Neural progenitor cell (in vitro differentiated cells): ENCODE measurements around the gene HOXD1. TPM values are rescaled to one million over a fixed set of nuclear protein-coding genes. Genes with fewer than 3 reads are reported as not detected.

ENCODE experiments used
- DNase-seq: peaks from one replicate; pipeline ENCODE4 v3.0.0-alpha.2; 2016; ENCODE audit warnings: low spot score
- H2AFZ ChIP-seq: fragments of 200-600 bp; sonication (generic); replicated peaks from 2 replicates; pipeline ENCODE4 v1.6.1; 2016; ENCODE audit warnings: antibody characterized with exemption
- H3F3A ChIP-seq: fragments of 200-600 bp; sonication (generic); 2 replicates; pipeline ENCODE4 v1.6.1; 2016; ENCODE audit warnings: antibody characterized with exemption, low read depth
- H3K27ac ChIP-seq: fragments of 200-600 bp; sonication (generic); 2 replicates; pipeline ENCODE4 v1.5.1; 2016; ENCODE audit warnings: mild to moderate bottlenecking
- H3K27me3 ChIP-seq: fragments of 200-600 bp; sonication (generic); 2 replicates; pipeline ENCODE4 v1.6.1; 2016; ENCODE audit warnings: mild to moderate bottlenecking, moderate library complexity
- H3K36me3 ChIP-seq: fragments of 200-600 bp; sonication (generic); 2 replicates; pipeline ENCODE4 v1.5.1; 2016
- H3K4me1 ChIP-seq: fragments of 200-600 bp; sonication (generic); 2 replicates; pipeline ENCODE4 v1.6.1; 2016; ENCODE audit warnings: mixed run types
- H3K4me2 ChIP-seq: fragments of 200-600 bp; sonication (generic); 2 replicates; pipeline ENCODE4 v1.6.1; 2016
- H3K4me3 ChIP-seq: fragments of 200-600 bp; sonication (generic); 2 replicates; pipeline ENCODE4 v1.5.1; 2016
- H3K79me2 ChIP-seq: fragments of 200-600 bp; sonication (generic); 2 replicates; pipeline ENCODE4 v1.6.1; 2016; ENCODE audit warnings: low read depth
- H3K9ac ChIP-seq: fragments of 200-600 bp; sonication (generic); 2 replicates; pipeline ENCODE4 v1.6.1; 2016
- H3K9me3 ChIP-seq: fragments of 200-600 bp; sonication (generic); 2 replicates; pipeline ENCODE4 v1.5.1; 2016; ENCODE audit warnings: low read depth
- H4K20me1 ChIP-seq: fragments of 200-600 bp; sonication (generic); 2 replicates; pipeline ENCODE4 v1.6.1; 2016; ENCODE audit warnings: low read depth
- H3K27ac Mint-ChIP-seq: 3 replicates; pipeline ENCODE4 v1.8.0; 2021; ENCODE audit warnings: mixed read lengths
- H3K27me3 Mint-ChIP-seq: 2 replicates; pipeline ENCODE4 v1.8.0; 2022; ENCODE audit warnings: low read depth, mild to moderate bottlenecking, inconsistent platforms, moderate library complexity, mixed read lengths; ENCODE audit not compliant: insufficient read depth
- H3K36me3 Mint-ChIP-seq: 3 replicates; pipeline ENCODE4 v1.8.0; 2021; ENCODE audit warnings: mixed read lengths
- H3K4me1 Mint-ChIP-seq: 3 replicates; pipeline ENCODE4 v1.8.0; 2021; ENCODE audit warnings: mixed read lengths
- H3K4me3 Mint-ChIP-seq: 3 replicates; pipeline ENCODE4 v1.8.0; 2021; ENCODE audit warnings: mild to moderate bottlenecking, moderate library complexity, mixed read lengths
- H3K9me3 Mint-ChIP-seq: 3 replicates; pipeline ENCODE4 v1.8.0; 2020; ENCODE audit warnings: mixed read lengths
- EZH2 ChIP-seq: fragments of 200-600 bp; sonication (generic); IDR thresholded peaks from 2 replicates; pipeline ENCODE4 v1.6.1; 2017; ENCODE audit warnings: antibody characterized with exemption, mild to moderate bottlenecking, moderate library complexity
- EZH2phosphoT487 ChIP-seq: fragments of 200-600 bp; sonication (generic); IDR thresholded peaks from 2 replicates; pipeline ENCODE4 v1.6.1; 2017; ENCODE audit warnings: antibody characterized with exemption
- total RNA-seq: library from RNA; depleted of rRNA; stranded (reverse); fragments of >200 nt; gene quantifications from 2 replicates; pipeline ENCODE4 v1.2.3, GENCODE V29; 2015; ENCODE audit warnings: low replicate concordance
- TF ChIP-seq, protein P1 (sequence below): fragments of 200-600 bp; sonication (generic); IDR thresholded peaks from 2 replicates; pipeline ENCODE4 v1.5.1; 2017; ENCODE audit warnings: antibody characterized with exemption, mild to moderate bottlenecking

HOXD1 gene
- total RNA-seq, 1 donor from 2014 or later = not detected

DNA sequence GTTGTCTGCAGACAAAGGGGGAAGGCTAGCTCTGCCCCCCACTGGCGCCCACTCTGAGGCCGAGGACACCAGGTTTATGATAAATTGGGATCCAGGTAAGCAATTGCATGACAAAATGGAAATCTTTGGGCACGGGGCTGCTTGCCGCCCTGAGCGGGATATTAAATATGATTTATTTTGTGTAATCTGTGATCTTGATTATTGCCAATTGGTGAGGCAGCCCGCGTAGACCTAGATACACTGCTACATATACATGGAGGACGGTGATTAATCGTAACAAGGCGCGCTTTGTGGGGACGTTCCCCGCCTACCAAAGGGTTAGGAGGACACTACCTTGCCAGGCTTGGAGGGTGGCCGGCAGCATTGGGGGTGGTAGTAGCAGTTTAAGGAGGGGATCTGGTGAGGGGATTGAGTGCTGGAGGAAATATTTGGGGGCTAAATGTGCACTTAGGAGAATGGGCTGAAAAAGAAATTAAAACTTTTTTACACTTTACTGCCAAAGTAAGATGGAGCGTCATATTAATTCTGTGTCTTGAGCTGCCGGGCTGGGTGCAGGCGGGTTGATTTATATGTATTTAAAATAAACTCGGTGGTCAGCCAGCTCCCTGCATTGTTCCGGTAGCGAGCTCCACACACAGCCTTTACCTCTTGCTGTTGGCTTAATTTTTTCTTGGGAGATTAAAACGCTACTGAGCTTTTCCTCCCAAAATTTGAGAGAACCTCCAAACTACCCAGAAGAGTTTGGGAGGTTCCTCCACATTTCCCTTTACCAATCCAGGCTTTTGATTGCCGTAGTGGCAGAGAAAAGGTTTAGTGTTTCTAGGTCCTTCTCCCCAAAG is 27.3 kb upstream of the HOXD1 start:
- Histone ChIP-seq H3K36me3 (no peaks in the 10 kb centered on the region), H3K4me1 (no peaks in the 10 kb centered on the region), H3K27ac (no peak overlapping the region), H3F3A (no peaks in the 10 kb centered on the region), H3K9ac (no peak overlapping the region), H3K27me3 (peaks cover 100% of the 10 kb centered on the region), H4K20me1 (peaks cover 99% of the 10 kb centered on the region), H2AFZ (no peak overlapping the region), H3K79me2 (no peaks in the 10 kb centered on the region), H3K4me3 (no peak overlapping the region), H3K4me2 (no peak overlapping the region), H3K9me3 (no peaks in the 10 kb centered on the region)
- no peak overlapping the region for H3K27ac Mint-ChIP-seq
- no peak for DNase-seq
- H3K9me3 Mint-ChIP-seq = peaks cover 11% of the 10 kb centered on the region
- peaks cover 90% of the 10 kb centered on the region for H3K27me3 Mint-ChIP-seq
- peaks cover 9% of the 10 kb centered on the region for H3K4me1 Mint-ChIP-seq
- no peak overlapping the region for H3K4me3 Mint-ChIP-seq
- TF ChIP-seq EZH2phosphoT487 (peak; percentile 36), EZH2 (no peak)
- H3K36me3 Mint-ChIP-seq = no peaks in the 10 kb centered on the region

DNA sequence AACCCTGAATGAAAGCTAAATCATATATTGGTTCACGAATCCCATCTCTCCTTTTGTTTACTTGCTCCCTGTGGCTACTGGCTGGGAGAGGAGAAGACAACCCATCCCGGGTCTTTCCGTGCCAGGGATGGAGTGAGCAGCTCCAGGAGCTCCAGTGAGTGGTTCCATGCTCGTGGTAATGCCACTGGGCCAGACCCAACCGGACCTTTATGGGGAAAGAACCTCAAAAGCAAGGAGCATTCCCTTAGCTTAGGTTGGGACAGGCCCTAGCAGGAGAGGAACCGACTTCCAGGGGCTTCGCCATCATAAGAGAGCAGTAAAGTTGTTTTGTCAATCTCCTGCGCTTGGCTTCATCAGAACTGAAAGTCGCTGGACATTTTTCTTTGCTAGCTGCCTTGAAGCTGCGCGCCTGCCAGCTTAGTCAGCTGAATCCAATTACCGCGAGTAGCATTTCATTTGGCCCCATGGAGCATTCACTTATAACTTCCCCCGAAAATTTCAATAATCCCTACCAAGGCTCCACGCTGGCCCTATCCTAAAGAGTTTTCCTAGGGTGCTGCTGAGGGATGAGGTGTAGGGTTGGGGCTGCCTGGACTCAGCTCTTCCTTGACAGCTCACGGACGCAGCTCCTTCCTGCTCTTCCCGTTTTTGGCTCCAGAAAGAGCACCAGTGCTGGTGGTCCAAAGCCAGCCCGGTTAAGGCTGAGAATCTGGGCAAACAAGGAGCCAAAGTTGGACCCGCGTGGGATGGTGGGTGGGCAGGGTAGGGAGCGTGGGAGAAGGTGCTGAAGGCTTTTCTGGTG is 26.4 kb upstream of the HOXD1 start:
- Histone ChIP-seq H3K4me2 (no peak overlapping the region), H3K9ac (no peak overlapping the region), H3K9me3 (no peaks in the 10 kb centered on the region), H3K27ac (no peak overlapping the region), H3K27me3 (peaks cover 100% of the 10 kb centered on the region), H2AFZ (no peak overlapping the region), H3K4me1 (no peaks in the 10 kb centered on the region), H4K20me1 (peaks cover 99% of the 10 kb centered on the region), H3F3A (no peaks in the 10 kb centered on the region), H3K4me3 (no peak overlapping the region), H3K36me3 (no peaks in the 10 kb centered on the region), H3K79me2 (no peaks in the 10 kb centered on the region)
- TF ChIP-seq EZH2 (peak; percentile 74), EZH2phosphoT487 (peak; percentile 13)
- TF ChIP-seq, protein P1, sequence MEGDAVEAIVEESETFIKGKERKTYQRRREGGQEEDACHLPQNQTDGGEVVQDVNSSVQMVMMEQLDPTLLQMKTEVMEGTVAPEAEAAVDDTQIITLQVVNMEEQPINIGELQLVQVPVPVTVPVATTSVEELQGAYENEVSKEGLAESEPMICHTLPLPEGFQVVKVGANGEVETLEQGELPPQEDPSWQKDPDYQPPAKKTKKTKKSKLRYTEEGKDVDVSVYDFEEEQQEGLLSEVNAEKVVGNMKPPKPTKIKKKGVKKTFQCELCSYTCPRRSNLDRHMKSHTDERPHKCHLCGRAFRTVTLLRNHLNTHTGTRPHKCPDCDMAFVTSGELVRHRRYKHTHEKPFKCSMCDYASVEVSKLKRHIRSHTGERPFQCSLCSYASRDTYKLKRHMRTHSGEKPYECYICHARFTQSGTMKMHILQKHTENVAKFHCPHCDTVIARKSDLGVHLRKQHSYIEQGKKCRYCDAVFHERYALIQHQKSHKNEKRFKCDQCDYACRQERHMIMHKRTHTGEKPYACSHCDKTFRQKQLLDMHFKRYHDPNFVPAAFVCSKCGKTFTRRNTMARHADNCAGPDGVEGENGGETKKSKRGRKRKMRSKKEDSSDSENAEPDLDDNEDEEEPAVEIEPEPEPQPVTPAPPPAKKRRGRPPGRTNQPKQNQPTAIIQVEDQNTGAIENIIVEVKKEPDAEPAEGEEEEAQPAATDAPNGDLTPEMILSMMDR = no peak
- peak; percentile 35 for DNase-seq
- Mint-ChIP-seq H3K27ac (no peak overlapping the region), H3K27me3 (peaks cover 92% of the 10 kb centered on the region), H3K4me3 (no peak overlapping the region), H3K4me1 (peaks cover 9% of the 10 kb centered on the region), H3K36me3 (no peaks in the 10 kb centered on the region), H3K9me3 (peaks cover 14% of the 10 kb centered on the region)

DNA sequence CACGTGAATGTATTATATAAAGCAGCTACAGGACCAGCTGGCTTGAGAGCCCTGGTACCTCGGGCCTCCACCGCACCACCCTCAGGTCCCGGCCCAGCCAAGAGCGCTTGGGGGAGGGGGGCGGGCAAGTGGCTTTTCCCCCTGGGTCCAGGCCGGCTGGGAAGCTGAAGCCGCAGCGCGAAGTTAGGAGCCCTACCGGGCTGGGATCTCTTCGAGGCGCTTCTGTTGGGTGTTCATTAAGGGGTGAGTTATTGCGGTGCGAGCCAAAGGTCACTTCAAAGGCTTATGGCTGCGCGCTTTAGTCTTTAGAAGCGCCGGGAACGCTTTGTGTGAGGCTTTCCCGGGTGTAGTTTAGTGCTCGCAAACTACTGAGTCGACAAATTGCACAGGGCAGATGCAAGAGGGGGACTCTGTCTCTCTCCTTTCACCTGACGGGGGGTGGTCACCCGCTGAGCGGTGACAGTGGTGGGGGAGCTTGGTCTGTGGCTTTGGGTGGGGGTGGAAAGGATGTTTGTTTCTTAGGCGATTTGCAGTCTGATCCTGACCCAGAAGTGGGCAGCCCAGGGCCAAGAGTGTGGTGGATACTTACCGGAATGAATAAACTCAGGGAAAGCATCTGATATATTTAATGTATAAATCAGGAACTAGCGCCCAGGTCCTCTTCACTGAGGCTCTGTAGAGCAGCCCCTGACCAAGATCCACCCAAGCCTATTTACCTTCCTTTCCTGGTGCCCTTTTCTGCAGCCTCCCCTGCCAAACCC is 25.4 kb upstream of the HOXD1 start:
- no peak overlapping the region for H3K4me3 ChIP-seq
- no peaks in the 10 kb centered on the region for H3K4me1 ChIP-seq
- H3K4me2 ChIP-seq = no peak overlapping the region
- H3K27me3 ChIP-seq = peaks cover 100% of the 10 kb centered on the region
- no peak overlapping the region for H2AFZ ChIP-seq
- H3K27ac Mint-ChIP-seq = no peak overlapping the region
- no peaks in the 10 kb centered on the region for H3K36me3 Mint-ChIP-seq
- no peaks in the 10 kb centered on the region for H3K9me3 ChIP-seq
- no peak overlapping the region for H3K9ac ChIP-seq
- DNase-seq = peak; percentile 43
- H3K79me2 ChIP-seq = no peaks in the 10 kb centered on the region
- peaks cover 2% of the 10 kb centered on the region for H3K4me1 Mint-ChIP-seq
- H3K4me3 Mint-ChIP-seq = no peak overlapping the region
- no peaks in the 10 kb centered on the region for H3F3A ChIP-seq
- H3K27ac ChIP-seq = no peak overlapping the region
- peaks cover 99% of the 10 kb centered on the region for H4K20me1 ChIP-seq
- H3K27me3 Mint-ChIP-seq = peaks cover 94% of the 10 kb centered on the region
- H3K36me3 ChIP-seq = no peaks in the 10 kb centered on the region
- TF ChIP-seq, protein P1 = no peak
- TF ChIP-seq EZH2phosphoT487 (peak; percentile 66), EZH2 (peak; percentile 72)
- peaks cover 14% of the 10 kb centered on the region for H3K9me3 Mint-ChIP-seq
